Fibroblast of upper back skin (primary cell): ENCODE data around the gene RPS6KA2.

Source experiments
- DNase-seq: peaks from one replicate; pipeline ENCODE4 v3.0.0-alpha.2; 2013

RPS6KA2 gene

DNA sequence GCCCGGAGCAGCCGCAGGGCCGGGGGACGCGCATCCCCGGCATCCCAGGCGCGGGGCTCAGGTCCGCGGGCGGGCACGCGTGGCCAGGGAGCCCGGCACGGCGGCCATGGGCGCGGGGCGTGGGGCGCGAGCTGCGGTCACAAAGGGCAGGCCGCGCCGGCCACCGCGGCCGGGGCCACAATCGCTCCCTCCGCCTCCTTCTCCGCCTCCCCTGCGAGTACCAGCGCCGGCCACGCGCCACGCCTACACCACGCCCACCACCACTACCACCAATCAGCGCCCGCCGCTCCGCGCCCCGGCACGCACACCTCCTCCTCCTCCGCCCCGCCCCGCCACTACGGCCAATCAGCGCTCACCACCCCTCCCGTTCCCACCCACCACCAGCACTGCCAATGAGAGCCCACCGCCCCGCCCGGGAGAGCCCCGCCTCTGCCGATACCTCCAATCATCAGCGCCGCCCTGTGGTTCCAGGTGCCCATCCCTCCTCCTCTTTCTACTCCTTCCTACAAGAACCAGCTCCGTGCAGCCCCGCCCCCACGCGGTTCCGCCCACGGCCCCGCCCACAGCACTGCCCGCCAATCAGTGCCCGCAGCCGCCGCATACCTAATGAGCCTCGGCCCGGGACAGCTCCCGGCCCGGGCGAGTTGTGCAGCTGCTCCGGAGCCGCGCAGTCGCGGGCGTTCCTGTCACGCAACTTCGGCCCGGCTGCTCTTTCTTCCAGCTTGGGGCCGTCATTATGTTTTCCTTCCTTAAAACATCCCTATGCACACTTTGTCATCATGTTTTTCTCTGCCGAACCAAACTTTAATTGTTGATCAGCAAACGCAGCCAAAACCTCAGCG, at the start of gene RPS6KA2:
TSS of gene RPS6KA2 (minus strand) at position 219 of the 842 bp plus-strand sequence. CDS start 232 bp downstream, outside the sequence.
- peak; percentile 100 for DNase-seq

DNA sequence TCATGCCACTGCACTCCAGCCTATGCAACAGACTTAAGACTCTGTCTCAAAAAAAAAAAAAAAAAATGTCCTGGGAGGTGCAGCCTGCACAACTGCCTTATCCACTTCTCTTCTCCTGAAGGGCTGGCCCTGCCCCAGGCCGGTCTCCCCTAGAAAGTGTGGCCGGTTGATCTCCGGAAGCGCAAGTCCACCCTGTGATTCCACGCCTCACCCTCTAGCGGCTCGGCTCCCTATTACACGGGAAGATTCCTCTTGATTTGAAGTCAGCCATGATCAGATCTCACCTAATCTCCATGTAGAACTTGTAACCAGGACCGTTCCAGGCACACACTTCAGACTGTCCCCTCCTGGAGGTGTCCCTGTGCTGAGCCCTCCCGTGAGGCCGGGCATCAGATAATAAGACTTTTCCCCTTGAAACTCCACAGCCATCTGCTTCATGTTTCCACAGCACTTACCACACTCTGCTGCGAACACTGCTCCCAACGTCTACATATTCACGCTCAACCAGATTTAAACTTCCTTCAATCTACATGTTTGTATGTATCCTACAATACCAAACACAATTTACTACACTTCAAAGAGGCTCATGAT, 49.3 kb upstream of the RPS6KA2 start:
- DNase-seq, result no peak

DNA sequence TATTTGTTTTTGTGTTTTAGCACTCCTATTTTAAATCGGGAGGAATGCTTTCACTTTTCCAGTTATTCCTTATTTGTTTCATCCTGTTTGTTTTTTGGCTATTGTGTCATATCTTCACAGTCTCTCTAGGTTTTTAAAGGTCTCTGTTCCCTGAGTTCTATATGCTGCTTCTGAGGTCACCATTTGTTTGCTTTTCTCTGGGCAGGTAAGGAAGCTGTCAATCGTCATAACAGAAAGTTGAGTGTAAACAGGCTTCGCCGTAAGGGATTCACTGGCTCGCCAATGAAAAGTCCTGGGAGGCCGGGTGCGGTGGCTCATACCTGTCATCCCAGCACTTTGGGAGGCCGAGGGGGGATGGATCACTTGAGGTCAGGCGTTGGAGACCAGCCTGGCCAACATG, 48.7 kb upstream of the RPS6KA2 start:
- no peak for DNase-seq

- DNase-seq, result no peak
Measured at GRCh38 chr6:166673309-166673708, 46.3 kb upstream of the RPS6KA2 start.

DNA sequence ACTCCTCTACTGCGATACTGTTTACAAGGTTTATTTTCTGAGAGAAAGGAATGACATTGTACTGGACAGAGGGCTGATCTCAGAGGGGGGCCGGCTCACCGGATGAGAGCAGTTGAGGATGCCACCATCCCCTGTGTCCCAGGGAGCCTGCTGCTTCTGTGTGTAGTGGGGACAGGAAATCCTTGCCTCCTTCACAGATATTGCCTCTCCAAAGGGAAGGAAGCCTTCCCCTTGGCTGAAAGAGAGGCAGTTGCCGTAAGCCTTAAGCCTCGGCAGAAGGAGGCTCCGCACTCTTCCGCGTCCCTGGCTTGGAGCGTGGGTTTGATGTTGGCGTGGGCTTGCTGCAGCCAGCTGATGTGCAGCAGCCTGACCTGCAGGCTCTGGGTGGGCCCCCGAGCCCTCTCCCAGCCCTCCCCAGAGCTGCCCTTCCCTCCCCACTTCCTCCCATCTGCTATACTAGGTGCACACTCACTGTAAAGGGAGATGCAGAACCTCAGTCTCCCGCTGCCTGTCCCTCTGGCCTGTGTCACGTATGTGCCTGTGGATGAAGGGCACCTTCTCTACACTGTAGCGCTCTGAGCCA, 45.7 kb upstream of the RPS6KA2 start:
- DNase-seq, result no peak

- no peak for DNase-seq
Measured at GRCh38 chr6:166672146-166672545, 45.1 kb upstream of the RPS6KA2 start.

- no peak for DNase-seq
Measured at GRCh38 chr6:166671434-166672081, 44.5 kb upstream of the RPS6KA2 start.

DNA sequence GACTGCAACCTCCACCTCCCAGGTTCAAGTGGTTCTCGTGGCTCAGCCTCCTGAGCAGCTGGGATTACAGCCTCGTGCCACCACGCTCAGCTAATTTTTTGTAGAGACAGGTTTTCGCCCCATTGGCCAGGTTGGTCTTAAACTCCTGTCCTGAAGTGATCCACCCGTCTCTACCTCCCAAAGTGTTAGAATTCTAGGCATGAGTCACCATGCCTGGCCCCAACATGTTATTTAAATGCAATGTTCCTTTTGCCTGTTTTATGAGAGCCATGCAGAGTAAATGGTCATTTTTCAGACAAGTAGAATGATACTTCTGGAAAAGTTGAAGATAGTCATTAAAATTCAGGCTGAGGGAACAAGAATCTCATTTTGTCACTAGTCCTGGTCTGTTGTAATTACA, 43.8 kb upstream of the RPS6KA2 start:
- no peak for DNase-seq

- no peak for DNase-seq
Measured at GRCh38 chr6:166670013-166670412, 43.0 kb upstream of the RPS6KA2 start.

- DNase-seq, result no peak
Measured at GRCh38 chr6:166667796-166668610, 41.0 kb upstream of the RPS6KA2 start.

DNA sequence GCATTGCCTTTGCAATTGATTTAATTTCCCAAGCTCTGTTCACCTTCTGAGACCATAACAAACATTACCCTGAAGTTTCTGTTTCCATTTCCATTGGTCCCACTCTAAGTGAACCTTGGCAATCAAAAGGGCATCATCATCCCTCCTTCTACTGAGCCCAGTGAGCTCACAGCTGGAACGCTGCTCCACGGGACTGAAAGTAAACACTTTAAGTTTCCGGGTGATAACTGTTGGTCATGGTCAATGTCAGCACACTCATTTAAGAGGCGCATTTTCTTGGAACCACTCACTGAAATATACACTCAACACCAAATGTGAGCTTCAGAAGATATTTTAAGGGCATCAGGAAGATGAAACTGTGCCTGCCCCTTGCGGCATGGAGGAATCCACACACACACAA, 37.1 kb upstream of the RPS6KA2 start:
- no peak for DNase-seq

GRCh38 chr6:166663568-166663967, 36.5 kb upstream of the RPS6KA2 start:
- DNase-seq, result no peak

DNA sequence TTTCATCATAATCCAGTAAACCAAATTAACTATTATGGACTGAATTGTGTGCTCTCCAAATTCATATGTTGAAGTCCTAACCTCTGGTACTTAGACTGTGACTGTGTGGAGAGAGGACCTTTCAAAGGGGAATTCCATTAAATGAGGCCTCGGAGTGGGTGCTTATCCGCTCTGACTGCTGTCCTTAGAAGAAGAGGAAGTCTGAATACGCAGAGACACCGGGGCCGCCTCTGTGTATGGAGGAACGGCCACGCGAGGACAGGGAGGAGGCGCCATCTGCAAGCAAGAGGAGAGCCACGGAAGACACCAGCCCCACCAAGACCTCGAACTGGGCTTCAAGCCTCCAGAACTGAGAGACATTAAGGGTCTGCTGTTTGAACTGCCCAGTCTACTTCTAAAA, 35.6 kb upstream of the RPS6KA2 start:
- DNase-seq, result no peak

DNA sequence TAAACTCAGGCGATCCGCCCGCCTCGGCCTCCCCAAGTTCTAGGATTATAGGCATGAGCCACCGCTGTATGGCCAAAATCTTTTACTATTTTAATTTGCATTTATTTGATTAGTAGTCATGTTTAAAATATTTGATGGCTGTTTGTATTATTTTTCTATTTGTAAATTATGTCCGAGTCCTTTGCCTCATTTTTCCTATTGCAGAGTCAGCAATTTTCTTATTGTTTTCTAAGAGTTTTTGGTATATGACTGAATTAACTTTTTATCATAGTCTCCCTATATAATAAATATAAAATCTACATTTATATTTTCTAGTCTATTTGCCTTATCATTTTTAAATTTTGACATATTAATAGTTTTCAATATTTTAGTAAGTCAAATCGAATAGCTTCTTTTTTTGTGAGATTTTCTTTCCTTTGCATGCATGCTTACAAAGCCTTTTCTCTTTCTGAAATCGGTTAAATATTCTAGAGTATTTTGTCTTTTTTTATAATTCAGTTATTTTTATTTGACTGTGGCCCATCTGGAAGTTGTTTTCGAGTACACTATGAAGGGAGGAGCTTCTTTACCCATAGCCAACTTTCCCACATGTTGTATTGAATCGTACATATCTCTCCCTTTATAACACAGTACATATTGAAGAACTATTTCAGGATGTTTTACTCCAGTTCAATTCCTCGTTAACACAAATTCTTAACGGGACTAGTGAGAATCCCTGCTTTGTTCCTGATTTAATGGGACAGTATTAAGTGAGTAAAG, 34.5 kb upstream of the RPS6KA2 start:
- no peak for DNase-seq

- no peak for DNase-seq
Measured at GRCh38 chr6:166660157-166660688, 33.2 kb upstream of the RPS6KA2 start.

DNA sequence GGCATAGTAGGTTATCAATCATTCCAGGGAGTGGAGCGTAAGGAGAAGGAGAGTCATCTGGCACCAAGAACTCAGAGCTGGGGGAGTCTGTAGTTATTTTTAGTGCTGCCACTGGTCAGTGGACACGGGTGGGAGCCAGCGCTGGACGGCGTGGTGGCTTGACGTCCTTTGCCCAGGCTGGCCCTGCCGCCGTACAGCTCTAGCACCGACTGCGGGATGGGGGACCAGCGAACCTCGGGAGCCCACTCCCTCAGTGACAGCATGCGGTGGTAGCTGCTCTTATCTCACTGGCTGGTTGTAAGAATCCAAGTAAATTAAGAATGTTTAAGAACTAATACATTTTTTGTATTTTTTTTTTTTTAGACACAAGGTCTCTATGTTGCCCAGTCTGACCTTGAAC, 32.5 kb upstream of the RPS6KA2 start:
- no peak for DNase-seq

GRCh38 chr6:166658792-166659150, 31.7 kb upstream of the RPS6KA2 start:
- no peak for DNase-seq

- no peak for DNase-seq
Measured at GRCh38 chr6:166658115-166658791, 31.2 kb upstream of the RPS6KA2 start.

DNA sequence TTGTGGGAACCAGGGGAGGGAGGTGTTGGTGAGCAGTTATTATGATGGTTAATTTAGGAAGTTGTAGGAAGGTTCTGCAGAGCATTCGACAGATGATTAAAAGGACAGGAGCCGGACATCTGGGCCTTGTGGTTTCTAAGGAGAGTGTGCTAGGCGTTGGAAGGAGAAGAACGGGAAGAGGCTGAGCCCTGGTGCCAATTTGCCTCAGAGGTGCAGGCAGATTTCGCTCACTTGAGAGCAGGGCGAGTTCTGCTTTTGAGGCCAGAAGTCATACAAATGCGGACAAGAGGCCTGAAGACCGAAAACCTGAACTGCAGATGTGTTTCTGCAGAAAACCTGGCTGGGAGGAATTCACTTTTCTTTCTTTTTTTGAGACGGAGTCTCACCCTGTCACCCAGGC, 30.5 kb upstream of the RPS6KA2 start:
- no peak for DNase-seq

- DNase-seq, result peak; percentile 18
Measured at GRCh38 chr6:166656230-166657151, 29.4 kb upstream of the RPS6KA2 start.
